LNCAP (cell line): ENCODE results near the gene TM7SF2.

Experiments
- TF ChIP-seq, protein P1 (sequence below): fragments of 450-650 bp; IDR thresholded peaks from 2 replicates; pipeline ENCODE4 v1.5.1; 2017; ENCODE audit warnings: mild to moderate bottlenecking

The TM7SF2 gene

DNA sequence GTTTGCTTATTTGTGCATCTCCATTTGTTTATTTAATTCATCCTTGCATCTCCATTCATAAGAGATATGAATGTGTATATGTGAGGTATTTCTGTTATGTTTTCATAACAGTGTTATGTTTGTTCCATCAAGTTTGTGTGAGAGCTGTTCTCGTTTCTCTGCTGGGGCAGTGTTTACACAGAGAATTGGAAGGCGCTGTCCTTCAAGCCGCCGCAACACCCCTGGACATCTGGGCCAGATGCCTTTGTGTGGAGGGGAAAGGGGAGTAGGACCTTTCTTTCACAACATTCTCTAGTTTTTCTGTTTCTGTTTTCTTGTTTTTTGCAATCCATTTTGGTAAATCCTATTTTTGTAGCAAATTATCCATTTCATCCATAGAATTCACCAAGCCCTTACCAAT lies 7.0 kb upstream of the TM7SF2 start:
- TF ChIP-seq, protein P1, sequence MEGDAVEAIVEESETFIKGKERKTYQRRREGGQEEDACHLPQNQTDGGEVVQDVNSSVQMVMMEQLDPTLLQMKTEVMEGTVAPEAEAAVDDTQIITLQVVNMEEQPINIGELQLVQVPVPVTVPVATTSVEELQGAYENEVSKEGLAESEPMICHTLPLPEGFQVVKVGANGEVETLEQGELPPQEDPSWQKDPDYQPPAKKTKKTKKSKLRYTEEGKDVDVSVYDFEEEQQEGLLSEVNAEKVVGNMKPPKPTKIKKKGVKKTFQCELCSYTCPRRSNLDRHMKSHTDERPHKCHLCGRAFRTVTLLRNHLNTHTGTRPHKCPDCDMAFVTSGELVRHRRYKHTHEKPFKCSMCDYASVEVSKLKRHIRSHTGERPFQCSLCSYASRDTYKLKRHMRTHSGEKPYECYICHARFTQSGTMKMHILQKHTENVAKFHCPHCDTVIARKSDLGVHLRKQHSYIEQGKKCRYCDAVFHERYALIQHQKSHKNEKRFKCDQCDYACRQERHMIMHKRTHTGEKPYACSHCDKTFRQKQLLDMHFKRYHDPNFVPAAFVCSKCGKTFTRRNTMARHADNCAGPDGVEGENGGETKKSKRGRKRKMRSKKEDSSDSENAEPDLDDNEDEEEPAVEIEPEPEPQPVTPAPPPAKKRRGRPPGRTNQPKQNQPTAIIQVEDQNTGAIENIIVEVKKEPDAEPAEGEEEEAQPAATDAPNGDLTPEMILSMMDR, result no peak

DNA sequence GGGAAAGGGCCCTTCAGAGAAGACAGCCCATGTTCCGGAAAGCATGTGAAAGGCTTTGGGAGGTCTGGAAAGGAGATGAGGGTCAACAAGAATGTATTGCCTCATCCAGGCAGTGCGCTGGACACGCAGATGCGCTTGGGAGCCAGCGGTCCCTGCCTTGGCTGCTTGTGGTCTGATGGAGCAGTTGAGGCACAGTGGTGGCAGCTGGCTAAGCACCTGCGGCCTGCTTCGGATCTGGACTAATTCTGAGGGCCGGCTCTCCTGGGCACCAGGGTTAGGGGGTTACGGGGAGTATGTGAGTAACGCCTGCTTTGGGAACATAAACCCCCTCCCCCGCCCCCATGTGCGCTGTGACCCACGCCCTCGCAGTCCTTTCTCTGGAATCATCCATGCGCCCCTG lies 4.6 kb upstream of the TM7SF2 start:
- TF ChIP-seq, protein P1, result no peak

DNA sequence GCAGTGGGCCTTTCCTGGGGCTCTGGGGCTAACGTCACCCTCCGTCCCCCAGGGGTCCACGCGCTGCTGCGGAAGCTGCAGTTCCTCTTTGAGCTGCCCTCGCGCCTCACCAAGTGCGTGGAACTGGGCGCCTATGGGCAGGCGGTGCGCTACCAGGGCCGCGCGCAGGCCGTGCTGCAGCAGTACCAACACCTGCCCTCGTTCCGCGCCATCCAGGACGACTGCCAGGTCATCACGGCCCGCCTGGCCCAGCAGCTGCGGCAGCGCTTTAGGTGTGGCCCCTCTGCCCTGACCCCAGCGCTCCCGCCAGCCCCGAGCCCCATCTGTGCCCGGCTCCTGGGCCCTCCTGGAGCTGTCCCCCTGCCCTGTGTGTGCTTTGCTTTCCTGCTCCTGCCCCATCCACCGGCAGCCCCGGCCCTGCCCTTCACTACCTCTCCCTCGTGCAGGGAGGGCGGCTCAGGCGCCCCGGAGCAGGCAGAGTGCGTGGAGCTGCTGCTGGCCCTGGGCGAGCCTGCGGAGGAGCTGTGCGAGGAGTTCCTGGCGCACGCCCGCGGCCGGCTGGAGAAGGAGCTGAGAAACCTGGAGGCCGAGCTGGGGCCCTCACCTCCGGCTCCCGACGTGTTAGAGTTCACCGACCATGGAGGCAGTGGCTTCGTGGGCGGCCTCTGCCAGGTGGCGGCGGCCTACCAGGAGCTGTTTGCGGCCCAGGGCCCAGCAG lies 3.8 kb upstream of the TM7SF2 start:
- TF ChIP-seq, protein P1, result no peak

DNA sequence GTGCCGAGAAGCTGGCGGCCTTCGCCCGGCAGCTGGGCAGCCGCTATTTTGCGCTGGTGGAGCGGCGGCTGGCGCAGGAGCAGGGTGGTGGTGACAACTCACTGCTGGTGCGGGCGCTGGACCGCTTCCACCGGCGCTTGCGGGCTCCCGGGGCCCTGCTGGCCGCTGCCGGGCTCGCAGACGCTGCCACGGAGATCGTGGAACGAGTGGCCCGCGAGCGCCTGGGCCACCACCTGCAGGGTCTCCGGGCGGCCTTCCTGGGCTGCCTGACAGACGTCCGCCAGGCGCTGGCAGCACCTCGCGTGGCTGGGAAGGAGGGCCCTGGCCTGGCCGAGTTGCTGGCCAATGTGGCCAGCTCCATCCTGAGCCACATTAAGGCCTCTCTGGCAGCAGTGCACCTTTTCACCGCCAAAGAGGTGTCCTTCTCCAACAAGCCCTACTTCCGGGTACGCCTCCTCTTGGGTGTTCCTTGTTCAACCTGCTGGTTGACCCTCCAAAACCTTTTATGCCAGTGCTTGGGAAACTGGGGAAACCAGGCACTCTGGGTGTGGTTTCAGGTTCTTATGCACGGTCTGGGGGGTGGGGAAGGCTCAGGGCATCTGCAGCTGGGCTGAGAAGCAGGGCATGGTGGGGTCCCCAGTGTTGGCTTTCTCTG lies 3.1 kb upstream of the TM7SF2 start:
- TF ChIP-seq, protein P1, result no peak

DNA sequence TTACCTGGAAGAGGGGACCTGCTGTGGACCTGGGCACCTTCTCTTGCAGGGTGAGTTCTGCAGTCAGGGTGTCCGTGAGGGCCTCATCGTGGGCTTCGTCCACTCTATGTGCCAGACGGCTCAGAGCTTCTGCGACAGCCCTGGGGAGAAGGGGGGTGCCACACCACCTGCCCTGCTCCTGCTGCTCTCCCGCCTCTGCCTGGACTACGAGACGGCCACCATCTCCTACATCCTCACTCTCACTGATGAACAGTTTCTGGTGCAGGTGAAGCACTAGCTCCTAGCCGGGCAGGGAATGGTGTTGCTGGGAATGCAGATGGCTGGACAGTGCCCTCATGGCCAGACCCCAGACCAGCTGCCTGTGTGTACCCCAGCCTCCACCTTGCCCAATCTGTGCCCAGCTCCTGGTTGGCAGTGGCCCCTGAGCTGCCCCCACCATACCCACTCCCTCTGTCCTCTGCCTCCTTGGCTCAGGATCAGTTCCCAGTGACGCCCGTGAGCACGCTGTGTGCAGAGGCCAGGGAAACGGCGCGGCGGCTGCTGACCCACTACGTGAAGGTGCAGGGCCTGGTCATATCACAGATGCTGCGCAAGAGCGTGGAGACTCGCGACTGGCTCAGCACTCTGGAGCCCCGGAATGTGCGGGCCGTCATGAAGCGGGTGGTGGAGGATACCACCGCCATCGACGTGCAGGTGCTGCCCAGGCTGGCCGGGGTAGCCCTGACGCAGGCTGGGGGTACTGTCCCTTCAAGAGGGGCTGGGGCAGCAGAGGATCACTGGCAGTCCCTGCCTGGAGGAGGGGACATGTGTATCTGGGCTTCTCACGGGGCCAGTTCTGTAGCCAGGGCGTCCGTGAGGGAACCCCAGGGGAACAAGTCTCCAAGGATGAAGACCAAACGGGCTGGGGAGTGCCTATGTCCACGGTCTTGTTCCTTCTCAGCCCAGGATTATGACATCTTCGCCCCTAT lies 2.2 kb upstream of the TM7SF2 start:
- TF ChIP-seq, protein P1, result no peak

DNA sequence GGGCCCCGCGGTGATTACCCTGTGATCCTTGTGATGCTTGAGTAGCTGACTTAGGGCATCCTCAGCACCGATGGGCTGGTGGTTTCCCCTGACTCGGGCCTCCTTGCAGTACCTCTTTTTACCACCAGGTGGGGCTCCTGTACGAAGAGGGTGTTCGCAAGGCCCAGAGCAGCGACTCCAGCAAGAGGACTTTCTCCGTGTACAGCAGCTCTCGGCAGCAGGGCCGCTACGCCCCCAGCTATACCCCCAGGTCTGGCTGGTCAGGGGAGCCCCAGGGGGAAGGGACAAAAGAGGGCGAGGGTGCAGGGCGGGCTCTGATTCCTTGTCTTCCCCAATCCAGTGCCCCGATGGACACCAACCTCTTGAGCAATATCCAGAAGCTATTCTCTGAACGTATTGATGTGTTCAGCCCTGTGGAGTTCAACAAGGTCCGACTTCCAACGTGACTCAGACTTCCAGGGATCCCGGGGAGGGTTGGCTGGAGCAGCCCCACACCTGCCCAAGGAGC lies 1.3 kb upstream of the TM7SF2 start:
- TF ChIP-seq, protein P1, result peak; percentile 94

DNA sequence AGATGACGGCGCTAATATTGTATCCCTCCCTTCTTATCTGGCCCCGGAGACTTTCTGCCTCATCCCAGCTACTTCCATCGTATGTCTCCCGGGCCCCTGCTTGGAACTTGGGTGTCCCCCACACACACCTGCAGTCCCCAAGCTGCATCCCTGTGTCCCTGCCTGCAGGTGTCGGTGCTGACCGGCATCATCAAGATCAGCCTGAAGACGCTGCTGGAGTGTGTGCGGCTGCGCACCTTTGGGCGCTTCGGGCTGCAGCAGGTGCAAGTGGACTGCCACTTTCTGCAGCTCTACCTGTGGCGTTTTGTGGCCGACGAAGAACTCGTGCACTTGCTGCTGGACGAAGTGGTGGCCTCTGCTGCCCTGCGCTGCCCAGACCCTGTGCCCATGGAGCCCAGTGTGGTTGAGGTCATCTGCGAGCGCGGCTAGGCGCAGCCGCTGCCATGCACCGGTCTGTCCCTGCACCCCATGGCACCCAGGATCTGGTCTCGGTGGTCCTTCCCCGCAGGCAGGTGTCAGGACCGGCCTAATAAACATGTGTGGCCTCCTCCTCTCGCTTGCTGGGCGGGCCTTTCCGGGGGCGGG lies 421 bp upstream of the TM7SF2 start:
- TF ChIP-seq, protein P1, result no peak
